ENCODE measurements around the gene MYL11.

MYL11 gene

DNA sequence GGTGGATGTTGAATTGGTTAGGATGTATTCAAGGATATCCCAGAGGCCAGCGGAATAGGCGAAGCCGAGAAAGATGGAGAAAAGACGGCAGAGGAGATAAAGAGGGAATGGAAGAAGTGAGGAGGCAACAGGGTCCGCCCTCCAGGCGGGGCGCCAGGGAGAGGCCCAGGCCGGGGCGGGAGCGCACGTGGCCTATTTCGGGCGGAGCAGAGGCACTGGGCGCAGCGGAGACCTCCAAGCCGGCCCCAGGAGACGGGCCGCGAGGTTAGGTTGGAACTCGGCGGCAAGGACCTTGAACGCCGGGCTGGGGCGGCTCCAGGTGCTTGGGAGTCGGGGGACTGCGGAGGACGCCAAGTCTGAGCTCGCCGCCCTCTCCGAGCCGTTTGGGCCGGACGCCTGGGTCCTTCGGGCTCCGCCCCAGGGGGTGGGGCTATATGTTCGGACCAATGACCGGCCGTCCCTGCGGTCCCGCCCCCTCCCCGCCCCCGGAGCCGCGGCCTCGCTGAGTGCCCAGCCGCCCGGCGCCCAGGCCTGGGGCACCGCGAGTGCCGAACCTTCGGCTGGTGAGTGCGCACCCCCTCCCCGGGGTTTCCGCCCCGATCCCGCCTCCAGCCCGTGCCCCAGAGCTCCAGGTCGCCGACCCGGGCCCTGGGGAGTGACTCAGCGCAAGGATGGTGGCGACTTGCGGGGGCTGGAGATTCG lies 32.7 kb downstream of the MYL11 start, which contains the start of gene ZNF771:
TSS of gene ZNF771 (plus strand) at position 505 of the 702 bp plus-strand sequence. CDS start 448 bp downstream, outside the sequence.
- Histone ChIP-seq H3K9me3 (ENCODE audit: control insufficient read depth, insufficient read depth, low read length) (no peaks in the 10 kb centered on the region), H3K9ac (ENCODE audit: low read depth, low read length) (peak within 1 kb of the TSS; percentile 83), H3K4me1 (ENCODE audit: insufficient read depth, low read length) (0 out of 2 replicates have a peak, but pooled peaks cover 3% of the 10 kb centered on the region), H3K36me3 (ENCODE audit: insufficient read depth, low read length) (0 out of 2 replicates have a peak, but pooled peaks cover 6% of the 10 kb centered on the region)

- Histone ChIP-seq H3K4me1 (ENCODE audit: insufficient read depth, low read length) (0 out of 2 replicates have a peak, but pooled peaks cover 3% of the 10 kb centered on the region), H3K9me3 (ENCODE audit: control insufficient read depth, insufficient read depth, low read length) (no peaks in the 10 kb centered on the region), H3K9ac (ENCODE audit: low read depth, low read length) (peak overlapping the region; percentile 83), H3K36me3 (ENCODE audit: insufficient read depth, low read length) (0 out of 2 replicates have a peak, but pooled peaks cover 6% of the 10 kb centered on the region)
These were observed 33.4 kb downstream of the MYL11 start for GRCh38 chr16:30407804-30408534.

- H3K36me3 ChIP-seq (ENCODE audit: insufficient read depth, low read length) = 0 out of 2 replicates have a peak, but pooled peaks cover 6% of the 10 kb centered on the region
- no peaks in the 10 kb centered on the region for H3K9me3 ChIP-seq (ENCODE audit: control insufficient read depth, insufficient read depth, low read length)
- H3K9ac ChIP-seq (ENCODE audit: low read depth, low read length) = no peak overlapping the region
- H3K4me1 ChIP-seq (ENCODE audit: insufficient read depth, low read length) = 0 out of 2 replicates have a peak, but pooled peaks cover 3% of the 10 kb centered on the region
These were observed 34.8 kb downstream of the MYL11 start for GRCh38 chr16:30409125-30410060.

- H3K9me3 ChIP-seq (ENCODE audit: control insufficient read depth, insufficient read depth, low read length) = no peaks in the 10 kb centered on the region
- 0 out of 2 replicates have a peak, but pooled peaks cover 6% of the 10 kb centered on the region for H3K36me3 ChIP-seq (ENCODE audit: insufficient read depth, low read length)
- no peak overlapping the region for H3K9ac ChIP-seq (ENCODE audit: low read depth, low read length)
- H3K4me1 ChIP-seq (ENCODE audit: insufficient read depth, low read length) = 0 out of 2 replicates have a peak, but pooled peaks cover 3% of the 10 kb centered on the region
These were observed 38.7 kb downstream of the MYL11 start for GRCh38 chr16:30413112-30413806.

GRCh38 chr16:30414159-30414558 lies 39.6 kb downstream of the MYL11 start:
- Histone ChIP-seq H3K9ac (ENCODE audit: low read depth, low read length) (no peak overlapping the region), H3K36me3 (ENCODE audit: insufficient read depth, low read length) (0 out of 2 replicates have a peak, but pooled peaks cover 6% of the 10 kb centered on the region), H3K9me3 (ENCODE audit: control insufficient read depth, insufficient read depth, low read length) (no peaks in the 10 kb centered on the region), H3K4me1 (ENCODE audit: insufficient read depth, low read length) (peaks cover 1% of the 10 kb centered on the region; the same call in 1 of the 2 replicates)

- H3K9me3 ChIP-seq (ENCODE audit: control insufficient read depth, insufficient read depth, low read length) = no peaks in the 10 kb centered on the region
- H3K9ac ChIP-seq (ENCODE audit: low read depth, low read length) = no peak overlapping the region
- H3K4me1 ChIP-seq (ENCODE audit: insufficient read depth, low read length) = no peaks in the 10 kb centered on the region; the same call in 1 of the 2 replicates
- 0 out of 2 replicates have a peak, but pooled peaks cover 6% of the 10 kb centered on the region for H3K36me3 ChIP-seq (ENCODE audit: insufficient read depth, low read length)
These were observed 41.5 kb downstream of the MYL11 start for GRCh38 chr16:30416047-30416603.

GRCh38 chr16:30416624-30417528 lies 42.3 kb downstream of the MYL11 start:
- no peaks in the 10 kb centered on the region; the same call in 1 of the 2 replicates for H3K4me1 ChIP-seq (ENCODE audit: insufficient read depth, low read length)
- H3K36me3 ChIP-seq (ENCODE audit: insufficient read depth, low read length) = 0 out of 2 replicates have a peak, but pooled peaks cover under 1% of the 10 kb centered on the region
- peak overlapping the region; percentile 69 for H3K9ac ChIP-seq (ENCODE audit: low read depth, low read length)
- H3K9me3 ChIP-seq (ENCODE audit: control insufficient read depth, insufficient read depth, low read length) = no peaks in the 10 kb centered on the region

GRCh38 chr16:30417529-30418349 lies 43.1 kb downstream of the MYL11 start:
- Histone ChIP-seq H3K9me3 (ENCODE audit: control insufficient read depth, insufficient read depth, low read length) (no peaks in the 10 kb centered on the region), H3K36me3 (ENCODE audit: insufficient read depth, low read length) (no peaks in the 10 kb centered on the region), H3K4me1 (ENCODE audit: insufficient read depth, low read length) (no peaks in the 10 kb centered on the region; the same call in 1 of the 2 replicates), H3K9ac (ENCODE audit: low read depth, low read length) (peak overlapping the region; percentile 69)

DNA sequence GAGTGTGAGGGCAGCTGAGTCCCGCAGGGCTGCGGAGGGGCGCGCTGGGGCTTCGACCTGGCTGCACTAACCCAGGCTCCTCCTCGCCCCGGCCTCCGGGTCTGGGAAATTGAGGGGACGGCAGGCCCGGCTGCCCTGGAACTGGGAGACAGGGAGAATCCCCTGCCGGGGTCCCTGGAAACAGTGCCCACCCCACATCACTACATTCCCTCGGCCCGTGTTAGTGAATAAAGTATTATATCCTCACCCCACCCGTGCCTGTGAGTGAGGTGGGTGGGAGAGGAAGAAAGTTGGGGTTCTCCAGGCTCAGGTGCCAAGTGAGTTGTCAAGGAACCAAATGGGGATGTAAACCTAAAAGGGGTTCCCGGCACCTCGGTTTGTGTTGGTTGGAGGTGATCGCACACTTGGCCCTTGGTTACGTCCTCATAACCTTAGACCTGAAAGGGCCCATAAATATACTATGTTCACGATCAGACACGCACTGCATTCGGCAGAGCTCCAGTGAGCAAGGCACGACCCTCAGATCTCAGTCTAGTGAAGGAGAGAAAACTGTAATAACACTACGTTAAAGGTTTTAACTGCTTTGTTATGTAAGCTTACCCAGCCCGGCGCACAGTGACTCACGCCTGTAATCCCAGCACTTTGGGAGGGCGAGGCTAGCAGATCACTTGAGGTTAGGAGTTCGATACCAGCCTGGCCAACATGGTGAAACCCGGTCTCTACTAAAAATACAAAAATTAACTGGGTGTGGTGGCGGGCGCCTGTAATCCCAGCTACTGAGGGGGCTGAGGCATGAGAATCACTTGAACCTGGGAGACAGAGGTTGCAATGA lies 44.0 kb downstream of the MYL11 start:
- H3K4me1 ChIP-seq (ENCODE audit: insufficient read depth, low read length) = no peaks in the 10 kb centered on the region; the same call in 1 of the 2 replicates
- 0 out of 2 replicates have a peak, but pooled peaks cover 3% of the 10 kb centered on the region for H3K36me3 ChIP-seq (ENCODE audit: insufficient read depth, low read length)
- H3K9me3 ChIP-seq (ENCODE audit: control insufficient read depth, insufficient read depth, low read length) = no peaks in the 10 kb centered on the region
- peak overlapping the region; percentile 69 for H3K9ac ChIP-seq (ENCODE audit: low read depth, low read length)

DNA sequence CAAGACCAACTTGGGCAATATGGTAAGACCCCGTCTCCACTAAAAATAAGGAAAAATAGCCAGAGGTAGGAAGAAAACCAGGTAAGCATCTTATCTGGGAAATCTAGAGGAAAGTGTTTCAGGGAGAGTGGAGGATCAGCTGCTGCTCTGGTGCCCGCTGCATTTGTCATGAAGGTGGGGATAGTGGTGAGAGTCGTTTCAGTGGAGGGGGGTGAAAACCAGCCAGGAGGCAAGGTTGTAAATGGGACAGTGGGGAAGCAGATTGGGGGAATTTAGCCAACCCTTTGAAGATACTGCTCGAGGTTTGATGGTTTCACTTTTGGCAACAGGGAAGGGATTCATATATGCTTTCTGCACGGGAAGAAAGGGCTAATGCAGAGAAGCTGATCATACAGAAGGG lies 46.4 kb downstream of the MYL11 start:
- no peaks in the 10 kb centered on the region for H3K9me3 ChIP-seq (ENCODE audit: control insufficient read depth, insufficient read depth, low read length)
- H3K9ac ChIP-seq (ENCODE audit: low read depth, low read length) = no peak overlapping the region
- H3K4me1 ChIP-seq (ENCODE audit: insufficient read depth, low read length) = peaks cover 3% of the 10 kb centered on the region; the same call in 1 of the 2 replicates
- peaks cover 12% of the 10 kb centered on the region; the same call in 1 of the 2 replicates for H3K36me3 ChIP-seq (ENCODE audit: insufficient read depth, low read length)
